ENCODE data around the gene TSC22D4.

DNA sequence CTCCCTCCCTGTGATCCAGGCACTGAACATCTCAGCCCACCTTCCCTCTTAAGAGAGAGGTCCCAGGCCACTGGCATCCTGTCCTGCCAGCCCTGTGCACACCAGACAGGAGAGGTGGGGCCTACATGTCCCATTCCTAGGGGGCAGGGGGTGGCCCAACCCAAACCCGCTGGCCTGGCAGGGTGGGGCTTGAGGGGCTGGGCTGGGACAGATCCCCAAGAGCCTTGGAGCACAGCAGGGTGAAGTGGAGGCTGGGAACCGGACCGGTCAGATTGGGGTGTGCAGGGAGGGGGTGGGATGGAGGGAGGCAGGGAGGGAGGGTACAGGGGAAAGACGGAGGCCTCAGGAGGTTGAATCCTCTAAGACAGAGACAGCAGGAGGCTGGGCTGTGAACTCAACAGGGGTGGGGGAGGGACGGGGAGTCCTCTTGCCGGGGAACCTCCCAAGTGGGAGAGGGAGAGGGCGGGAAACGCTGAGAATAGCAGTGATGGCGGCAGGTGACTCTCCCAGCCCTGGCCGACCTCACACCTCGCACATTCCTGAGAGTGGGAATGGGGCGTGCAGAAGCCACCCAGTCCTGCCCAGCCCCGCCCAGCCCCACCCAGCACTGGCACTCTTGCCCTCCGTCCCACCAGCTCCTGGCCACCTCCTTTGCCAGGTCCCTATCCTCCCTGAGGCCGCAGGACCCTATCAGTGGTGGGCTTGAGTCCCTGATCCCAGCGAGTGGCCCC lies 6.7 kb downstream of the TSC22D4 start:
- TF ChIP-seq POLR2A (IDR thresholded peaks at IDR 0.05) = no peak
- TF ChIP-seq, protein P1, sequence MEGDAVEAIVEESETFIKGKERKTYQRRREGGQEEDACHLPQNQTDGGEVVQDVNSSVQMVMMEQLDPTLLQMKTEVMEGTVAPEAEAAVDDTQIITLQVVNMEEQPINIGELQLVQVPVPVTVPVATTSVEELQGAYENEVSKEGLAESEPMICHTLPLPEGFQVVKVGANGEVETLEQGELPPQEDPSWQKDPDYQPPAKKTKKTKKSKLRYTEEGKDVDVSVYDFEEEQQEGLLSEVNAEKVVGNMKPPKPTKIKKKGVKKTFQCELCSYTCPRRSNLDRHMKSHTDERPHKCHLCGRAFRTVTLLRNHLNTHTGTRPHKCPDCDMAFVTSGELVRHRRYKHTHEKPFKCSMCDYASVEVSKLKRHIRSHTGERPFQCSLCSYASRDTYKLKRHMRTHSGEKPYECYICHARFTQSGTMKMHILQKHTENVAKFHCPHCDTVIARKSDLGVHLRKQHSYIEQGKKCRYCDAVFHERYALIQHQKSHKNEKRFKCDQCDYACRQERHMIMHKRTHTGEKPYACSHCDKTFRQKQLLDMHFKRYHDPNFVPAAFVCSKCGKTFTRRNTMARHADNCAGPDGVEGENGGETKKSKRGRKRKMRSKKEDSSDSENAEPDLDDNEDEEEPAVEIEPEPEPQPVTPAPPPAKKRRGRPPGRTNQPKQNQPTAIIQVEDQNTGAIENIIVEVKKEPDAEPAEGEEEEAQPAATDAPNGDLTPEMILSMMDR (IDR thresholded peaks at IDR 0.05) = no peak

All from lower leg skin (tissue), 3 donors.